Heart left ventricle (tissue), 13 donors: ENCODE results near the gene ASZ1.

Experiments
- POLR2A ChIP-seq, 2 donors: fragments of 450-650 bp; IDR thresholded peaks; one replicate each; pipeline ENCODE4 v1.6.1; 2017; ENCODE audit warnings: antibody characterized with exemption in 2 of 2, mild to moderate bottlenecking in 2 of 2, moderate library complexity in 2 of 2
- TF ChIP-seq, protein P1 (sequence below), 12 donors: fragments of 200-600 bp; sonication (generic) in 4 of 12; IDR thresholded peaks; one replicate each; pipeline versions ENCODE4 v1.5.0 to v1.8.0; 2018 to 2022; ENCODE audit warnings: antibody characterized with exemption in 12 of 12, mild to moderate bottlenecking in 5 of 12
- donor health status: ischemic (EF 13 %, LVEDD 7.1; RV severe dilation, severe dysfunction).
- donor health status: DM: no; HTN: yes; CAD: no.
- donor health status: DM: no; HTN: no; CAD: no.
- donor health status: ischemic (EF 25% LVEDD 6.9; RV normal size, moderate dysfunction).
- donor health status: ischemic (EF 25% LVEDD 5.7; RV mildly dilated, moderate dysfunction).
- donor health status: ischemic (EF 35%, LVEDD 5.7; RV mildly dilated, moderate dysfunction).
- donor health status: nonischemic (EF 11% LVEDD 7.7; RV severe dilation, severe dysfunction).
- donor health status: DM: yes; HTN: yes; CAD: no.
- donor health status: PGD.
- donor health status: ischemic (EF 29% LVEDD 5.4; RV normal size, mild dysfunction).
- donor health status: nonischemic (EF 23%, LVEDD 6.1; RV moderate dilation, normal function).

DNA sequence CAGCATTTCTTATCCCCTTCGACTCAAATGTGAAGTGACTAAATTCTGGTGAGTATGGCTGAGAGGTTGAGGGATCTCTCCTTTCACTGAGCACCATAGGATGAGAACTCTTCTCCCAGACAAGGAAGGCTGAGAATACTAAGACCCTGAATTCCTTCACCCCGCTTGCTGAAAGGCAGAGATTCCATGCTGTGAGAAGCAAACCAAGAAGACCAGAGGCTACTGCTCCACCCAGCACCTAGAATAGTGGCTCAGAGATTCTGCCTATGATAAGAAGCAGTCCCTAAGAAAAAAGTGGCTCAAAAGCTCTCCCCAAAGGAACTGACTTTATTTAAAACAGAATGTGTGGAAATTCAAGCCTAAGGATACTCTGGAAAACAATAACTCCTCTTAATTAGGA, 77.7 kb downstream of the ASZ1 start:
- TF ChIP-seq, protein P1, sequence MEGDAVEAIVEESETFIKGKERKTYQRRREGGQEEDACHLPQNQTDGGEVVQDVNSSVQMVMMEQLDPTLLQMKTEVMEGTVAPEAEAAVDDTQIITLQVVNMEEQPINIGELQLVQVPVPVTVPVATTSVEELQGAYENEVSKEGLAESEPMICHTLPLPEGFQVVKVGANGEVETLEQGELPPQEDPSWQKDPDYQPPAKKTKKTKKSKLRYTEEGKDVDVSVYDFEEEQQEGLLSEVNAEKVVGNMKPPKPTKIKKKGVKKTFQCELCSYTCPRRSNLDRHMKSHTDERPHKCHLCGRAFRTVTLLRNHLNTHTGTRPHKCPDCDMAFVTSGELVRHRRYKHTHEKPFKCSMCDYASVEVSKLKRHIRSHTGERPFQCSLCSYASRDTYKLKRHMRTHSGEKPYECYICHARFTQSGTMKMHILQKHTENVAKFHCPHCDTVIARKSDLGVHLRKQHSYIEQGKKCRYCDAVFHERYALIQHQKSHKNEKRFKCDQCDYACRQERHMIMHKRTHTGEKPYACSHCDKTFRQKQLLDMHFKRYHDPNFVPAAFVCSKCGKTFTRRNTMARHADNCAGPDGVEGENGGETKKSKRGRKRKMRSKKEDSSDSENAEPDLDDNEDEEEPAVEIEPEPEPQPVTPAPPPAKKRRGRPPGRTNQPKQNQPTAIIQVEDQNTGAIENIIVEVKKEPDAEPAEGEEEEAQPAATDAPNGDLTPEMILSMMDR (IDR thresholded peaks at IDR 0.05) = no peak
- TF ChIP-seq POLR2A (IDR thresholded peaks at IDR 0.05) = no peak
